Stimulated activated CD8-positive, alpha-beta memory T cell treated with anti-CD3 and anti-CD28 coated beads, Interleukin-12 subunit alpha, Interleukin-12 subunit beta, amount 100 ng/mL, for 4 hours (primary cell): ENCODE results near the gene ERG28.
"Not testable (repeated sequence)": the region's sequence is repeated elsewhere in the genome, so short reads cannot be mapped to it uniquely, and the experiment has no call there.

Source experiments
- DNase-seq: peaks from one replicate; pipeline ENCODE4 v3.0.0-alpha.2; 2020; ENCODE audit warnings: low read depth

ERG28 gene

GRCh38 chr14:75660630-75661498 lies at the start of gene ERG28, which contains the start of gene TTLL5:
ERG28 (minus strand) TSS chr14:75660876; CDS start chr14:75657502, 3,374 bp downstream.
TTLL5 (plus strand) TSS chr14:75661246; CDS start chr14:75663150, 1,904 bp downstream.
- DNase-seq, result peak; percentile 93

- DNase-seq, result peak; percentile 8
These were observed 48.6 kb upstream of the ERG28 start for GRCh38 chr14:75709207-75709812.

GRCh38 chr14:75705014-75705413 lies 44.3 kb upstream of the ERG28 start:
- DNase-seq, result no peak

GRCh38 chr14:75703467-75703866 lies 42.8 kb upstream of the ERG28 start:
- no peak for DNase-seq

GRCh38 chr14:75702616-75703261 lies 42.1 kb upstream of the ERG28 start:
- DNase-seq, result no peak

GRCh38 chr14:75702122-75702521 lies 41.4 kb upstream of the ERG28 start:
- no peak for DNase-seq

GRCh38 chr14:75700295-75700694 lies 39.6 kb upstream of the ERG28 start:
- no peak for DNase-seq

GRCh38 chr14:75699331-75699730 lies 38.7 kb upstream of the ERG28 start:
- DNase-seq, result no peak

- DNase-seq, result no peak
These were observed 37.2 kb upstream of the ERG28 start for GRCh38 chr14:75697918-75698317.

GRCh38 chr14:75697386-75697785 lies 36.7 kb upstream of the ERG28 start:
- no peak for DNase-seq

- DNase-seq, result not testable (repeated sequence)
These were observed 34.3 kb upstream of the ERG28 start for GRCh38 chr14:75695025-75695424.

GRCh38 chr14:75690010-75690409 lies 29.3 kb upstream of the ERG28 start:
- no peak for DNase-seq

- no peak for DNase-seq
These were observed 28.3 kb upstream of the ERG28 start for GRCh38 chr14:75689012-75689411.

- DNase-seq, result no peak
These were observed 25.2 kb upstream of the ERG28 start for GRCh38 chr14:75685910-75686309.

GRCh38 chr14:75675265-75675960 lies 14.7 kb upstream of the ERG28 start:
- DNase-seq, result no peak

GRCh38 chr14:75673345-75674035 lies 12.8 kb upstream of the ERG28 start:
- no peak for DNase-seq

- DNase-seq, result no peak
These were observed 12.0 kb upstream of the ERG28 start for GRCh38 chr14:75672605-75673192.

GRCh38 chr14:75667099-75667765 lies 6.6 kb upstream of the ERG28 start:
- DNase-seq, result no peak

- DNase-seq, result no peak
These were observed 2.3 kb upstream of the ERG28 start for GRCh38 chr14:75662966-75663365.

- DNase-seq, result no peak
These were observed 781 bp upstream of the ERG28 start for GRCh38 chr14:75661499-75661814.

- DNase-seq, result no peak
These were observed 442 bp downstream of the ERG28 start for GRCh38 chr14:75660238-75660629.
